DMS153 treated with DMSO at 0.1 percent for 48 hours (cell line): ENCODE measurements around the gene RHOT2.
"Not testable (repeated sequence)": the region's sequence is repeated elsewhere in the genome, so short reads cannot be mapped to it uniquely, and the experiment has no call there.

Source experiments
- DNase-seq: peaks from one replicate; lab custom pipeline; 2025; ENCODE audit not compliant: unreplicated experiment; lab: John Stamatoyannopoulos, UW

RHOT2 gene

GRCh38 chr16:680967-681745, 13.2 kb downstream of the RHOT2 start:
- no peak for DNase-seq

DNA sequence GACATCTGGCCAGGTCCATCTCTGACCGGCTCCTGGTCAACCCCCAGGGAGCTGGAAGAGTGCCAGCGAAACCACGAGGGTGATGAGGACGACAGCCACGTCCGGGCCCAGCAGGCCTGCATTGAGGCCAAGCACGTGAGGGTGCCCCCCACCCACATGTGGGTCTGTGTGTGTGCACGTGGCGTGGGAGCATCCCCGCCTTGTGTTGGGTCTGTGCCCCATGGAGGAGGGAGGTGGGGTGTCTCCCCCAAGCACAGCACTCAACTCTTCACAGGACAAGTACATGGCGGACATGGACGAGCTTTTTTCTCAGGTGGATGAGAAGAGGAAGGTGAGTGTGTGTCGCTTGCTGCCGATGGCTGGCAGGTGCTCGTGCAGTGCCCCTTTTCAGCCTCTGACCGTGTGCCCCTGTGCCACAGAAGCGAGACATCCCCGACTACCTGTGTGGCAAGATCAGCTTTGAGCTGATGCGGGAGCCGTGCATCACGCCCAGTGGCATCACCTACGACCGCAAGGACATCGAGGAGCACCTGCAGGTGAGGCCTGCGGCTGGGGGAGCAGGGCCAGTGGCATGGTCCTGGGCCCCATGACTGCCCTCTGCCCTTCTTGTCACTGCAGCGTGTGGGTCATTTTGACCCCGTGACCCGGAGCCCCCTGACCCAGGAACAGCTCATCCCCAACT, 14.0 kb downstream of the RHOT2 start:
- DNase-seq, result no peak

- no peak for DNase-seq
These were observed 14.8 kb downstream of the RHOT2 start for GRCh38 chr16:682493-683395.

DNA sequence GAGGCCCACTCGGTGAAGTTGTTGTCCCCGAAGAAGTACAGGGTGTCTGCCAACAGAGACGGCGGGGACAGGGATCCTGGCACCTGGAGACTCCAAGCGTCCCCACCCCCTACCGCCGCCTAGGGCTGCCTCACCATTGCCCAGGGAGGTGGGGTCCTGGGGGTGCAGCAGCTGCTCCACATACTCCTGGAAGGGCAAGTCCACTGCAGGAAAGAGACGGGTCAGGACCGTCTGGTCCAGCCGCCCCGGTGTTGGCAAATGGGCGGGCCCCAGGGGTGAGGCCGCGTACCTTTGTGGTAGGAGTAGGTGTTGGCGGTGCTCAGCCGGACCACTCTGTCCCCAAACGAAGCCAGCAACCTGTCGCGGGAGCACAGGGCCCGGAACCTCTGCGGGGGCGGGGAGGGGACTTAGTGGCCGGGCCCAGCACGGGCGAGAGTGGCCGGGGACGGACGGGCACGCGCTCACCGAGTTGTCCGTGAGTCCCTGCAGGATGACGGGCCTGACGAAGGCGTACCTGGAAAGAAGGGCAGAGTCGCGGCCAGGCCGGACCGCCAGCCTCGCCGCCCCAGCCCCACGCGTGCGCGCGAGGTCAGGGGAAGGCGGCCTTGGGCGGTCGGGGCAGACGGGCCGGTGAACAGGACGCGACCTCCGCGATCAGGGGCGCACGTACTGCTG, 15.6 kb downstream of the RHOT2 start:
- no peak for DNase-seq

DNA sequence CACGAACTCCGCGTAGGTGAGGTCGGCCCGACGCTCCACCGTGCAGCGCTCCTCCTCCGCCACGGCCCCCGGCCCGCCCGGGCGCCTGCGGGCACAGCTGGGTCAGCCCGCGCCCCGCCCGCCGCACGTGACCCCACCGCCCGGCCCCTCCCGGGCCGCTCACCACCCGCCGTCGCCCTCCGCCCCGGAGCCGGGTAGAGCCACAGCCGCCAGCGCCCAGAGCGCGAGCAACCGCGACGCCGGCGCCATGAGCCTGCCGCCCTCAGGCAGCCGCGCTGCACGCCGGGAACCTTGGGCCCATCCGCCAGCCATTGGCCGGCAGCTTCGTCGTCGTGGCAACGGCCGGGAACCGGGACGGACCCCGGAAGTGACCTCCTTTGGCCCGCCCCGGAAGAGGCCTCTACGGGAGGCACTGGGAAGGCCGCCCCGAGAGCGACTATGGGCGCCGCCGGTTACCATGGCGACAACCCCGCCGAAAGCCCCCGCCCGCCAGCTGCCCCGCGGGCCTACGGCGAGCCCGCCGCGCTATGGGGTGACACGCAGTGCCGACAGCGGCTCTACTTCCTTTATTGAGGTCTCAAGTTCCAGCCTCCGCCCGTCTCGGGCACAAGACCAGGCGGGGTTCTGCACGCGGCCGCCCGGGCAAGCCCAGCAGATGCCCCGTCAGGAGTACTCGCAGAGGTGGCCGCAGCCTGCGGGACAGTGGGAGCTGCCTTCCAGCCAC, 16.3 kb downstream of the RHOT2 start, which contains the start of gene JMJD8:
TSS of gene JMJD8 (minus strand) at position 264 of the 724 bp plus-strand sequence. CDS start at position 249, 15 bp downstream.
- DNase-seq, result peak; percentile 90

- peak; percentile 82 for DNase-seq
These were observed 17.2 kb downstream of the RHOT2 start for GRCh38 chr16:684961-685696.

GRCh38 chr16:685967-686366, 18.0 kb downstream of the RHOT2 start:
- peak; percentile 12 for DNase-seq

DNA sequence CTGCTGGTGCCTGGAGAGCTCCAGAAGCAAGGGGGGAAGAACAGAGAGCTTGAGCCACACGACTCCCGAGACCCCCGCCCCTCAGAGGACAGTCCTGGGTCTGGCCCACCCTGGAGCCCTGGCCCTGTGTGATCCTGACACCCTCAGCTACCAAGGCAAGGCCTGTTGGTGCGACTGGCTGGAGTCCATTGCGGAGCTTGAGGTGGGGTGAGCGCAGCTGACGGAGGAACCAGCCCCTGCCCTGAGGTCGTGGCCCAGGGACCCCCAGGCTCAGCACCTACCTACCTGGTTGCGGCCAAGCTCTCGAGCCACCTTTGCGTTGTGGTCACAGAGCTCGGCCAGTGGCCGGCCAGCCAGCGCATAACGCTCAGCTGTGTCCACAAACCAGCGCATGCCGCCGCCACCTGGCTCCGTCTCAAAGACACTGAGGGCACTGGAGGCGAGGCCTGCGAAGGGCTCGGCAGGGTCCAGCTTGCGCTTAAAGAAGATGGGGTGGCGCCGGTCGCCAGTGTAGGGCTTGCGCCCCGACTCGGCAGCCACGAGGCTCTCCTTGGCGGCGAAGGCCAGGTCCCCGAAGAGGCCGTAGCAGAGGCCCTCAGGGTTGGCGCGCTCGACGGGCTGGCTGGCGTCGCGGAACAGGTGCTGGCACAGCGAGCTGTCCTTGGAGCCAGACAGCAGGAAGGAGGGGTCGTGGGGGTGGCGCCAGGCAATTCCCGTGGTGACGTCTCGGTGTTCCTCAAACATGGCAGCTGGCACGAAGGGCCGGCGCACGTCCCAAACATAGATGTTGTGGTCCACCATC, 18.7 kb downstream of the RHOT2 start:
- DNase-seq, result no peak

- DNase-seq, result no peak
These were observed 19.6 kb downstream of the RHOT2 start for GRCh38 chr16:687499-687898.

DNA sequence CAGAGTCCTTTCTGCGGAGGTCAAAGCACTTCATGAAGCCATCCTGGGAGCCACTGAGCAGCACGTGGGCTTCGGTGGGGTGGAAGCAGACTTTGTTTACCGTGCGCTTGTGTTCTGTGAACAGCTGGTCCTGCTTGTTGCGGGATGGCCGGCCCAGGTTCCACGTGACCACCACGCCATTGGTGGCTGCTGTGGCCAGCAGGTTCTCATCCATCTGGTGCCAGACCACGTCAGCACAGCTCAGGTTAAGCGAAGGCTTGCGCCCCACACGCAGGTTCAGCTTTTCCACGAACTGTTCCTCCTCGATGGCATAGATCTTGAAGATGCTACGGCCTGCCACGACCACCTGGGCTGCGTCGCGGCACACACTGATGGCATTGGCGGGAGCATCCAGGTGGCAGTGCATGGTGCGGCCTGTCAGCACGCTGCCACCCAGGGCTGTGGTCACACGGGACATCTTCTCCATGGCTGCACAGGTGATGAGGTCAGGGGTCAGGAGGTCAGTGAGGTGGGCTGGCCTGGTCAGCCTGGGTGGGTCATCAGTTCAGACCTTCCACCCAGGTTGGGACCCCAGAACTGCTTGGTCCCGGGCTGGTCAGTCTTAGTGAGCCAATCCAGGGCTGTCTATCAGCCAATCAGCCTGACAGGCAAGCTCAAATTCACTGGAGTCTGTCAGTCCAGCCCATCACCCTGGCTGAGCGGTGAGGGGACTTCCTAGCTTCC, 21.4 kb downstream of the RHOT2 start:
- no peak for DNase-seq

DNA sequence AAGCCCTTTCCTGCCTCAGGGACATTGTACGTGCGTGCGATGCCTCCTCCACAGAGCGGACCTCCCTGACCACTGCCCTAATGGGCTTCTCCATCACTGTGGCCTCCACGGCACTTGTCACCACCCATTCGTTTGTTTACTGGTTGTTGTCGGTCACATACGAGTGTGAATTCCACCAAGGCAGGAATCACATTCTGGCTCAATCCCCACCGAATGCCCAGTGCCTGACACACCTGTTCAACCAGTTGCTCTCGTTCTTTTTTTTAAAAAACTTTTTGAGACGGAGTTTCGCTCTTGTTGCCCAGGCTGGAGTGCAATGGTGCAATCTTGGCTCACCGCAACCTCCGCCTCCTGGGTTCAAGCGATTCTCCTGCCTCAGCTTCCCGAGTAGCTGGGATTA, 23.3 kb downstream of the RHOT2 start:
- DNase-seq, result not testable (repeated sequence)

DNA sequence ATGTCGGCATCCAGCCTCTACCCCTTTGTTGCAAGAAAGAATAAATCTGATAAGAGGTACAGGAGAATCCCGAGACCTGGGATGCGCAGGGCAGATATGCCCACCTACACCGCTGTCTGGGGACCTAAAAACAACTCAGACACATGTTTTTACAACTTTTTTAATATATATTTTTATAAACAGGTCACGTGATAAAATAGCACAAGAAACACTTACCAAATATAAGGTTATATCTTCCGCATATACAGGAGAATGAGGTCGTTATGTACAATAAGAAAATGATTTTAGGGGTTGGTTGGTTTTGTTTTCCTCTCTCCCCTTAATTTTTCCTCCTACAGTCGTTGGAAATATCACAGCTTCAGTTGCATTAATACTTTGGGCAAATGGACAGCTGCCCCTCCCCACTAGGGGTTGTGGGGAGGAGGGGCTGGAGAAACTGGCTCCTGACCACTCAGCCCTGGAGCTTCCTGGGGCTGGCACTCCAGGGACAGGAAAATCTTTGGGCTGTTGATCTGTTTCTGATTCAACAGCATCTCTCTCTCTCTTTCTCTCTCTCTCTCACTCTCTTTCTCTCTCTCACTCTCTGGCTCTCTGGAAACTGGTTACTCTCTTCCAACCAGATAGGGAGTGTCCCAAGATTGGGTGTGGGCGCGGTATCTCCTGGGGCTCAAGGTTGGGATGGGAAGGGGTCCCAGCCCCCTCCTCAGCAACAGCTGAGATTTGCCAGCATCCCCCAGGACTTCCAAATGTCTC, 24.6 kb downstream of the RHOT2 start:
- DNase-seq, result no peak

GRCh38 chr16:693364-693763, 25.4 kb downstream of the RHOT2 start:
- no peak for DNase-seq

DNA sequence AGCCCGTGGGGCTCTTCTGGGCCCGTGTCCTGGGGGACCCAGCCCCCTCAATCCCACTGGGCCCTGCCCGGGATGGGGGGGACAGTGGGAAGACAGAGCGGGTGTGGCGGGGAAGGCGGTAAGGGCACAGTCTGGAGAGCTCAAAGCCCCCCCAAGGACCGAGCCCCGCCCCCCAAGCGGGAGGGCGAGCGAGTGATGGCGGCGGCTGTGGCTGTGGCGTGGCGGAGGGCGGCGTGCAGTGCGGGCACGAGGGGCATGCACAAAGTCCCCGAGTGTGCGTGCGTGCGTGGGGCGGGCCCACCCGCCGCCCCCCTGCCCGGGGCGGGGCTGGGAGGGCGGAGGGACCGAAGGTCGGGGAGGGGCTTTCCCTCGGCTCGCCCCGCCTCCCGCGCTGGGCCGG, 25.8 kb downstream of the RHOT2 start:
- DNase-seq, result no peak

GRCh38 chr16:694187-694862, 26.4 kb downstream of the RHOT2 start:
- no peak for DNase-seq

GRCh38 chr16:694863-695354, 27.0 kb downstream of the RHOT2 start:
- DNase-seq, result no peak
